Measurements from ENCODE around the gene CDCP1. TPM values are rescaled to one million over a fixed set of nuclear protein-coding genes. Genes with fewer than 3 reads are reported as not detected.

Gene CDCP1
- total RNA-seq, 4 donors from 2014 or later: 1.2 to 6.4 (median 2.1) TPM

DNA sequence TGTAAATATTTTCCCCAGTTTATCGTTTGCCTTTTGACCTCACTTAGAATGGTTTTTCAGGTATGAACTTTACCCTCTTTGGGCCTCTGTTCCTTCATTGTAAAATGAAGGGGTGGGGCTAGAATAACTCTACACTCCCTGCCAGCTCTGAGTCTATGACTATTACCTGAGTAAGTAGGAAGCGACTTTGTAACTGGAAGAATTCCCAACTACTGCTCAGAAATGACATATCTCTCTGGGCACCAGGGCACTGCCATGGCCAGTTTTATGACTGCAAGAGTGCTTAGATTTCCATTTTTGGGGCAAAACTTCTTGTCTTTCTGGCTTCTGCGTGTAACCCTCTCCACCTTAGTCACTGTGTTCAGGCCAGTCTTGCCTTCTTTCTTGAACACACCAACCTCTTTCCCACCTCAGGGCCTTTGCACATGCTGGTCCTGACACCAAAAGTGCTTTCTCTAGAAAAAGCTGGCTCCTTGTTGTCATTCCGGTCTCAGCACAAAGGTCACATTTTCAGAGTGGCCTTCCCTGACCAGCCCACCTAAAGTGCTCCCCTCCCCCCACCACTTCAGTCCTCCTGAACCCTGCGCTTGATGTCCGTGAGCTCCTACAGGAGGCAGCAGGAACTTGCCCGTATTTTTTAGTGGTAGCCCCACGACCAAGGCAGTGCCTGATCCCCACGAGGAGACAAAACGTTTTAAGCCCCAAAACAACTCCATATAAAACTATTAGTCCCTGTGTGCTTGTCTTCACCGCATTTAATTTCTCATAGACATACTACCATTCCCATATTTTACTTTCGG, 25.6 kb downstream of the CDCP1 start:
- peaks cover 18 to 21% (median 20%) of the 10 kb centered on the region in 4 donors for H3K4me1 ChIP-seq
- intact Hi-C loops (cut with DNase I): no loop called here
- WGBS: 89% methylated on average over 12 of the region's 12 CpGs
- H3K9me3 ChIP-seq: no peaks in the 10 kb centered on the region
- H3K27me3 ChIP-seq: no peaks in the 10 kb centered on the region
- H3K27ac ChIP-seq (replicated peaks in 1 of 4): no peak overlapping the region
- H3K4me3 ChIP-seq: no peak overlapping the region
- H3K36me3 ChIP-seq: no peaks in the 10 kb centered on the region
- TF ChIP-seq, protein P1, sequence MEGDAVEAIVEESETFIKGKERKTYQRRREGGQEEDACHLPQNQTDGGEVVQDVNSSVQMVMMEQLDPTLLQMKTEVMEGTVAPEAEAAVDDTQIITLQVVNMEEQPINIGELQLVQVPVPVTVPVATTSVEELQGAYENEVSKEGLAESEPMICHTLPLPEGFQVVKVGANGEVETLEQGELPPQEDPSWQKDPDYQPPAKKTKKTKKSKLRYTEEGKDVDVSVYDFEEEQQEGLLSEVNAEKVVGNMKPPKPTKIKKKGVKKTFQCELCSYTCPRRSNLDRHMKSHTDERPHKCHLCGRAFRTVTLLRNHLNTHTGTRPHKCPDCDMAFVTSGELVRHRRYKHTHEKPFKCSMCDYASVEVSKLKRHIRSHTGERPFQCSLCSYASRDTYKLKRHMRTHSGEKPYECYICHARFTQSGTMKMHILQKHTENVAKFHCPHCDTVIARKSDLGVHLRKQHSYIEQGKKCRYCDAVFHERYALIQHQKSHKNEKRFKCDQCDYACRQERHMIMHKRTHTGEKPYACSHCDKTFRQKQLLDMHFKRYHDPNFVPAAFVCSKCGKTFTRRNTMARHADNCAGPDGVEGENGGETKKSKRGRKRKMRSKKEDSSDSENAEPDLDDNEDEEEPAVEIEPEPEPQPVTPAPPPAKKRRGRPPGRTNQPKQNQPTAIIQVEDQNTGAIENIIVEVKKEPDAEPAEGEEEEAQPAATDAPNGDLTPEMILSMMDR (IDR thresholded peaks at IDR 0.05): no peak
- TF ChIP-seq POLR2AphosphoS5 (IDR thresholded peaks at IDR 0.05) (no peak), POLR2A (IDR thresholded peaks at IDR 0.05; ENCODE audit: low read depth) (no peak), EP300 (IDR thresholded peaks at IDR 0.05) (no peak)
- DNase-seq (ENCODE audit: extremely low spot score): no peak

DNA sequence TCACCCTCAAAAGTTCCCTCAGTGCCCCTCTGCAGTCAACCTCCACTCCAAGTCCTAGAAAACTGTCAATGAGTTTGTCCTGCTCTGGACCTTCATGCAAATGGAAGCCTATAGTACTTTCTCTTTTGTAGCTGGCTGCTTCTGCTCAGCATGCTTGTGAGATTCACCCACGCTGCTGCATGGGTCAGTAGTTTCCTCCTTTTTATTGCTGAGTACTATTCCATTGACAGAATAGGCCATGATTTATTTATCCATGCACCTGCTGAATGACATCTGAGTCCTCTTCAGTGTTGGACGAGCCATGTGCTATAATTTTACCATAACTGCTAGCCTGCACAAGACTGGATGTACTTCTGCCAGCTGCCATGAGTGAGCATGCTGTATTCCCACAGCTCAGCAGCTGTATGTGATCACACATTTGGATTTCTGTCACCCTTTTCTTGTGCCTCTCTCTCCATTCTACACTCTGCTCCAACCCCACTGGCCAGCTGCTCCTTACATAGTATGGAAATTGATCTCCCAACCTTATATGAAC, 26.3 kb downstream of the CDCP1 start:
- WGBS: 69% methylated on average over 2 of the region's 2 CpGs
- no peak overlapping the region for H3K4me3 ChIP-seq
- intact Hi-C loops (cut with DNase I): loop anchor here (5.0 kb wide), 1 partner anchor 63 kb away; no protein-coding TSS in a partner anchor
- no peaks in the 10 kb centered on the region for H3K36me3 ChIP-seq
- no peaks in the 10 kb centered on the region for H3K27me3 ChIP-seq
- no peaks in the 10 kb centered on the region for H3K9me3 ChIP-seq
- peaks cover 12 to 21% (median 19%) of the 10 kb centered on the region in 4 donors for H3K4me1 ChIP-seq
- no peak overlapping the region for H3K27ac ChIP-seq (replicated peaks in 1 of 4)
- TF ChIP-seq POLR2AphosphoS5 (IDR thresholded peaks at IDR 0.05): no peak
- TF ChIP-seq EP300 (IDR thresholded peaks at IDR 0.05): no peak
- TF ChIP-seq, protein P1 (IDR thresholded peaks at IDR 0.05): no peak
- TF ChIP-seq POLR2A (IDR thresholded peaks at IDR 0.05; ENCODE audit: low read depth): no peak
- no peak for DNase-seq (ENCODE audit: extremely low spot score)

DNA sequence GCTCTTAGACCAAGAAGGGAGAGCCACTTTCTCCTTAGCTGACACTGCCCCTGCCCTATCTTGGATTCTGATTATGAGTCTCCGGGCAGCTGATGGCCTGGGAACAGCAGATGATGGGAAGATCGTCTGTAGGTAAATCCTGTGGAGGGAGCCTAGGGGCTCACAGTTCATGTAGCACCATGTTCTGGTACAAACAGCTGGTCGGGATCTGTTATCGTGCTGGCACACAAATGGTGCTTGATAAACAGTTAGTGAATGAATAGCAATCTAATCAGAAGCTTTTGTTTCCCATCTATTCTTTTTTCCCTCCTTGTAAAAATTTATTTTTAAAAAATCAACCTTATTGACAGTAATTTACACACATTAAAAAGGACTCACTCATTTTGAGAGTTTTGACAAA, 26.8 kb downstream of the CDCP1 start:
- H3K27ac ChIP-seq (replicated peaks in 1 of 4): no peak overlapping the region
- H3K27me3 ChIP-seq: no peaks in the 10 kb centered on the region
- no peak for DNase-seq (ENCODE audit: extremely low spot score)
- no peaks in the 10 kb centered on the region for H3K9me3 ChIP-seq
- H3K4me1 ChIP-seq: peaks cover 10 to 18% (median 17%) of the 10 kb centered on the region in 4 donors
- no peaks in the 10 kb centered on the region for H3K36me3 ChIP-seq
- intact Hi-C loops (cut with DNase I): loop anchor here (5.0 kb wide), 1 partner anchor 62 kb away; no protein-coding TSS in a partner anchor
- no peak overlapping the region for H3K4me3 ChIP-seq
- 77% methylated on average over 4 of the region's 4 CpGs for WGBS
- TF ChIP-seq EP300 (IDR thresholded peaks at IDR 0.05): no peak

DNA sequence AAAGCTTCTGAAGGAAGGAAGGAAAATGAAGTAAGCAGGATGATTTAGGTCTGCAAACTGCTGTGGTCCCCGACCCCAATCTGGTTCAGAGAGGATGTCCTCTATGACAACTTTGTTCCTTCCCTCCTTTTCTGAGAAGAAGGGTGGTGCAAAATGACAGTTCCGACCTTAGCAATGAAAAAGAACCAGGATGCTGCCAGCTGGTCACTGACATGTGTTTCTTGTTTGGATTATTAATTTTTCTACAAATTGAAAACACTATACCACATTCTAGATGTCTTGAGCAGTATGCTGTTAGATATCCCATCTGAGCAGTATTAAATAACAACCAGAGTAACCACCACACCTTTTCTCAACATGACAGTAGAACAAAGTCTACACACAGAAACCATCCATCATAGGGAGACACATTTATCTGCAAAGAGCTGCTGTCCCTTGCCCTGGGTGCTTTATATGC, 27.5 kb downstream of the CDCP1 start:
- Histone ChIP-seq H3K36me3 (no peaks in the 10 kb centered on the region), H3K4me1 (peaks cover 5 to 18% (median 14%) of the 10 kb centered on the region in 4 donors), H3K4me3 (no peak overlapping the region), H3K27me3 (no peaks in the 10 kb centered on the region), H3K9me3 (no peaks in the 10 kb centered on the region), H3K27ac (replicated peaks in 1 of 4) (no peak overlapping the region)
- intact Hi-C loops (cut with DNase I): loop anchor here (5.0 kb wide), 1 partner anchor 61 kb away; no protein-coding TSS in a partner anchor
- TF ChIP-seq EP300 (IDR thresholded peaks at IDR 0.05) (no peak), POLR2A (IDR thresholded peaks at IDR 0.05; ENCODE audit: low read depth) (no peak), POLR2AphosphoS5 (IDR thresholded peaks at IDR 0.05) (no peak)
- TF ChIP-seq, protein P1 (IDR thresholded peaks at IDR 0.05): no peak
- 70% methylated on average over 2 of the region's 2 CpGs for WGBS
- DNase-seq (ENCODE audit: extremely low spot score): no peak

DNA sequence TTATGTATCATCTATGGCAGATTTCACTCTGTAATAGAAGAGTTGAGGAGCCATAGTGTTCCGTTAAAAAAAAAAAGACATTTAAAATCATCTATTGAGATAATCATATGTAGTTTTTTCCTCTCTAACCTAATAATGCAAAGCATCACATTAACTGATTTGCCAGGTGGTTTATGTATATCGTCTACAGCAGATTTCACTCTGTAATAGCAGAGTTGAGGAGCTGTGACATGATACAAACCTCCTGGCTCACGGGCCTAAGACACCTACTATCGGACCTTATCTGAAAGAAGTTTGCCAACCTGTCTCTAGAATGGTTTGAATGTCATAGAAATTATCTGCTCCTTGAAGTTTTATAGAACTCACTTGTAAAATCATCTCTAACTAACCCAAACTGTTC, 29.8 kb downstream of the CDCP1 start:
- Histone ChIP-seq H3K36me3 (no peaks in the 10 kb centered on the region), H3K9me3 (no peaks in the 10 kb centered on the region), H3K27me3 (no peaks in the 10 kb centered on the region), H3K4me1 (peaks cover 13 to 21% (median 18%) of the 10 kb centered on the region in 4 donors), H3K4me3 (no peak overlapping the region), H3K27ac (replicated peaks in 1 of 4) (no peak overlapping the region)
- 73% methylated on average over 4 of the region's 4 CpGs for WGBS
- no peak for DNase-seq (ENCODE audit: extremely low spot score)
- intact Hi-C loops (cut with DNase I): loop anchor here (5.0 kb wide), 1 partner anchor 59 kb away; no protein-coding TSS in a partner anchor
- TF ChIP-seq POLR2A (IDR thresholded peaks at IDR 0.05; ENCODE audit: low read depth) (no peak), POLR2AphosphoS5 (IDR thresholded peaks at IDR 0.05) (no peak), EP300 (IDR thresholded peaks at IDR 0.05) (no peak)
- TF ChIP-seq, protein P1 (IDR thresholded peaks at IDR 0.05): no peak
